ENCODE results near the gene TRIM49C.
"Not testable (repeated sequence)": the region's sequence is repeated elsewhere in the genome, so short reads cannot be mapped to it uniquely, and the experiment has no call there.

Gene TRIM49C, protein sequence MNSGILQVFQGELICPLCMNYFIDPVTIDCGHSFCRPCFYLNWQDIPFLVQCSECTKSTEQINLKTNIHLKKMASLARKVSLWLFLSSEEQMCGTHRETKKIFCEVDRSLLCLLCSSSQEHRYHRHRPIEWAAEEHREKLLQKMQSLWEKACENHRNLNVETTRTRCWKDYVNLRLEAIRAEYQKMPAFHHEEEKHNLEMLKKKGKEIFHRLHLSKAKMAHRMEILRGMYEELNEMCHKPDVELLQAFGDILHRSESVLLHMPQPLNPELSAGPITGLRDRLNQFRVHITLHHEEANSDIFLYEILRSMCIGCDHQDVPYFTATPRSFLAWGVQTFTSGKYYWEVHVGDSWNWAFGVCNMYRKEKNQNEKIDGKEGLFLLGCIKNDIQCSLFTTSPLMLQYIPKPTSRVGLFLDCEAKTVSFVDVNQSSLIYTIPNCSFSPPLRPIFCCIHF

DNA sequence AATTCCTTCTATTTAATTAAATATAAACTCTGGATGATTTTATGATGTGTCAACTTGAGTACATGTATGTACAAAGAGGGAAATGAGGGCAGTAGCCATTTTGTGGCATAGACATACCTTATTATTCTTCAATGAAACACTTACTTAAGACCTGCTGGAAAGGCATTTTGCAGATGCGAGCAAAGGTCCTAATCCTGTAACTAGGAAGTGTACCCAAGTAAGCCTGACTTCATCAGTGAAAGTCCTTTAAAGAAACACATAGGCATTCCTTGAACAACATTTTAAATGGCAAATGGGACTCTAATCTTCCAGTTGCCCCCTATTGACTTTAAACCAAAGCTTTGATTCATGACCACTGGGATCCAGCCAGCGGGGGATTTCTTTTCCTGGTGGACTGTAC lies at the start of gene TRIM49C:
TRIM49C (plus strand) TSS at position 301 of the 400 bp plus-strand sequence. CDS start 4,106 bp downstream, outside the sequence.
- not testable (repeated sequence) for DNase-seq

DNA sequence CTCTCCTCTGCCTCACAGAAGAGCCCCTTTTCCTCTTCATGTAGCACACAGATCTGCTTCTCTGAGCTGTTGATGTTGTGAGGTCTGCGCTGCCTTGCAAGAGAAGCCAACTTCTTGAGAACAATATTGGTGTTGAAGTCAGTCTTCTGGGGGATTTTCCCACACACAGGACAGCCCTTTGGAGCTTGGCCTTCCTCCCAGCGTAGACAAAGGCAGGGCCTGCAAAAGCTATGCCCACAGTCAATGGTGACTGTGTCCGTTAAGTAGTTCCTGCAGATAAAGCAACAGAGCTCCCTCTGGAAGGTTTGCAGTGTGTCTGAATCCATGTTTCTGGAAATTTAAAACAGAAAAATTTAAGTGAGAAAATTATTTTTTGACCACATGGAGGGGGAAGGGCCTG lies 6.7 kb upstream of the TRIM49C start:
- DNase-seq = not testable (repeated sequence)

DNA sequence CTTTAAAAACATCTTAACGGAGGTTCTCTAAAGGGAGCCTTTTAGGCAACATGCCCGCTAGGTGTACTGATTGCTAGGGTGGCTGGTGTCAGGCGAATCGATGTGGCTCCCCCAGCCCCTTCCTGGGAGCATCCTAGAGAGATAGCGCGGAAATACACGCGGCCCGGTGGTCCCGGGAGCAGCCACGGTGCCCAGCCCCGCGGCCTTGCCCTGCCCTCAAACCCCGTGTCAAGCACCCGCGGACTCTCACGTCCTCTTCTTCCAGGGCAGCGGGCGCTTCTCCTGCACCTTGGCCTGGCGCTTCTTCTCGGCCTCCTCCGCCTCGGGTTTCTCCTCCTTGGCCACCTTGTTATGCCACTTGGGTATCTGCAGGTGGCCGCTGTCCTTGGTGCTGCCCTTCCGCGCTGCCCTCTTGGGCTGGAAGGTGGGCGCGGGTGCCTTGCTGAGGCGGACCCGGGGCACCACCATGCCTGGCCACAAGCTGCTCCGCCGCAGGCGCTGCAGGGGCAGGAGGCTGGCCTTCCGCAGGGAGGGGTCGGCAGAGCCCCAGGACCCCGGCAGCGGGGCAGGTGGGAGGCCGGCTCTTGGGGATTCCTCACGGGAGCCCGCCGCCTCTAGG lies 20.8 kb downstream of the TRIM49C start:
- DNase-seq = not testable (repeated sequence)

DNA sequence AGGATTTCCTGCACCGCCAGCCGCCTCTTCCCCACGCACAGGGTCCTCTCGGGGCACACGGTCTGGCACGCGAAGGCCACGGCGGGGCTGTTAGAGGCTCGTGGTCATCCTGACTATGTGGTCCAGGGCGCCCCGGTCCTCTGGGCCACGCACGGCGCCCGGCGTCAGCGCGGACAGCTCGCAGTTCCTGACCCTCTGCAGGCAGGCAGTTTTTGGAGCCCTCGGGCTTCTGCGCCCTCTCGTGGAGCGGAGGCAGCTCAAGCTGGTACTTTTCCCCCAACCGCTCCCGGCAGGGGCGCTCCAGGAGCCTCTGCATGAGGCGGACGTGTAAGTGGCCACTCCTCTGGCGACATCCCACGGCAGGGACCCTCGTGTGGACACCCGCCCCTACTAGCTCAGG lies 21.4 kb downstream of the TRIM49C start:
- DNase-seq = not testable (repeated sequence)

DNA sequence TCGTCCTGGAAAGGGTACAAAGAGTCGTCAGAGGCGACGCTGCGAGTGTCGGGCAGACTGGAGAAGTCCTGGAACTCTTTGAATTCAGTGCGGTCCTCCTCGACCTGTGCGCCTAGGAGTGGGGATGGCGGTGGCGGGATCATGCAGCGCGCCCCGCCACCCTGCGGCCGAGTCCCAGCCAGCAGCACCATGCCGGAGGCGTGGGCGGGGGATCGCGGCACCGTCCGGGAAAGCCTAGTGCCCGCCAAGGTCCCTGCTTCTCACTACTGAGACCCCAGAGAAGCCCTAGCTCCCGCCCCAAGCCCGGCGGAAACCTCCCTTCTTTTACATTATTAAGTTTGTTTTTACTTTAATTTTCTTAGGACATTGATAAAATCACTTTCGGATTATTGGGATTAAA lies 22.6 kb downstream of the TRIM49C start:
- DNase-seq = not testable (repeated sequence)

DNA sequence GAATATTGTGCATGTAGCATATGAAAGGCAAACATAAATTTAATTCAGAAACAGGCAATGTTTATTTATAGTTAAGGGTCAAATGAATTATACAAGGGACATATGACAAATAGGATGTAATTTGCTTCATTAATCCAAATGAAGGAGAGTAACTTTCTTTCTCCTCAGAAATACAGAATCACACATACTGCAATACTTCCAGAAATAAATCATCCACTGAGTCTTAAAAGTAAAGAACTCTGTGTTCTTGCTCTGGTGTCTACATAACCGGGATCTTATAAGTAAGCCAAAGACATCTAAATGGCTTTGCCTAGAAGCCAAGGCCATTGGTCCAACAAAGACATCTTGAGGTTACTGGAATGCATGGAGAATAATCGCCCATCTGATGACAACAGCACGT lies 54.7 kb downstream of the TRIM49C start, which contains the start of gene UBTFL1:
UBTFL1 (plus strand) TSS at position 301 of the 400 bp plus-strand sequence; CDS start at position 301, 0 bp downstream.
- DNase-seq = not testable (repeated sequence)

DNA sequence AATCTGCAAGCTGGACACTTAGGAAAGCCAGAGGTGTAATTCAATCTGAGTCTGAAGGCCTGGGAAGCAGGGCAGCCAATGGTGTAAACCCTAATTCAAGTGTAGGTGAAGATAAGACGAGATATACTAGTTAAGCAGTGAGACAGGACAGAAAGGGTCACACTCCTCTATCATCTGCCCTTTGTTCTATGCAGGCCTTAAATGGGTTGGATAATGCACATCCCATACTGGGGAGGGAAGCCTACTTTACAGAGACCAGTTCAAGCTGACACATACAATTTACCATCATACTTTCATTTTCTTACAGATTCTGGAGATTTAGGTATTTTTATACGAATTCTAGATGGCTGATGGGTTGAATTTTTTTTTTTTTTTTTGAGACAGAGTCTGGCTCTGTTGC lies 57.8 kb downstream of the TRIM49C start:
- not testable (repeated sequence) for DNase-seq
